ENCODE data around the gene TMEM250.

TMEM250 gene

DNA sequence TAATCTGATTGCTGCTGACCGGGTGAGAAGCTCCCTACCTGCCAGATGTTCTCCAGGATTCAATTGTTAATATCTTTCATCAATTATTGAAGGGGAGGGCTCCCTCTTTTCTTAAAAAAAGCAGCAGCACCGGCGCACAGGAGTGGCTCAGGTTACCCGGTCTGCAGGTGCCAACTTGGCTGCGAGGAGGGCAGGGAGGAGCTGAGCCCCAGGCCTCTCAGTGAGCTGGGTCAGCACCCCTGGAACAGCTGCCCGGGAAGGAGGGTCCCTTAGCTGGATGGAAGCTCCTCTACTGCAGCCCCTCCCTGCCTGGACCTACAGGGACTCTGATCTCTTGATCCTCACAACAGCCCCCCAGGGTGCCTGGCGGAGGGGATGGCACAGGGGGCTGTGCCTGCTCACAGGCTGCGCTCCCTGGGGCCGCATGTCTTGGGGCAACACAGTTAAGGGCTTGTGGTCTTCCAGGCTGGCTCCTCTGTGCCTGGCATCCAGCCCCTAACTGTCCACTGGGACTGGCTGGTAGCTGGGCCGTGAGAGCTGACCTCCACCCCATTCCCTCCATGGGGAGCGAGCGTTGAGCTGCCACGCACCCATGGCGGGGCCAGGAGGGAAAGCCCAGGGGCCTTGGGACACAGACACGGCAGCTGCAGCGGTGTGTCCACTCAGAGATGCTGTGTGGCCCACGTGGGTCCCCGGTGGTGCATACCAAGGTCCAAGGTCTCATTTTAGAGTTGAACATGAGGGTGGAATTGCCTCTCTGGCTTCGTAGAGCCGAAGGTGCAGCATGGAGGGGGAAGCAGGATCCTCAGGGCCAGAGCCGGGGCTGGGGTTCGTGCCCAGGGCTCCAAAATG lies 28.6 kb upstream of the TMEM250 start:
- DNase-seq, result no peak

- DNase-seq, result no peak
Measured at GRCh38 chr9:136146126-136147037, 27.7 kb upstream of the TMEM250 start.

DNA sequence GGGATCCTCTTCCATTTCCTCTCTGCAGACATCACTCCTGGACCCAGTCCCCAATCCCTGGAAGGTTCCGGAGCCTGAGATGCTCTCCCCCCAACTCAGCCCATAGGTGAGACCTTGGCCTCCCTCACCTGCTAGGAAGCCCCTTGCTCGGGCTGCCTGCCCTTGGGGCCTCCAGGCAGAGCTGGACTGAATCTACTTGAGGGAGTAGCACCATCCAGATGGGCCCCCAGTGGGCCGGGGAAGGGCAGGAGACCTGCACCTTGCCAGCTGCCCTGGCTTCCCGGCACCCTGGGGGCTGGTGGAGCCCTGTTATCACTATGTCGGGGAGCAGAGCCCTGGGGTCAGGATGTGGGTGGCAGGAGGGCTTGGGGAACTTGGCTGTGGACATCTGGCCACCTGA lies 26.9 kb upstream of the TMEM250 start:
- no peak for DNase-seq

- DNase-seq, result no peak
Measured at GRCh38 chr9:136144450-136144849, 25.8 kb upstream of the TMEM250 start.

DNA sequence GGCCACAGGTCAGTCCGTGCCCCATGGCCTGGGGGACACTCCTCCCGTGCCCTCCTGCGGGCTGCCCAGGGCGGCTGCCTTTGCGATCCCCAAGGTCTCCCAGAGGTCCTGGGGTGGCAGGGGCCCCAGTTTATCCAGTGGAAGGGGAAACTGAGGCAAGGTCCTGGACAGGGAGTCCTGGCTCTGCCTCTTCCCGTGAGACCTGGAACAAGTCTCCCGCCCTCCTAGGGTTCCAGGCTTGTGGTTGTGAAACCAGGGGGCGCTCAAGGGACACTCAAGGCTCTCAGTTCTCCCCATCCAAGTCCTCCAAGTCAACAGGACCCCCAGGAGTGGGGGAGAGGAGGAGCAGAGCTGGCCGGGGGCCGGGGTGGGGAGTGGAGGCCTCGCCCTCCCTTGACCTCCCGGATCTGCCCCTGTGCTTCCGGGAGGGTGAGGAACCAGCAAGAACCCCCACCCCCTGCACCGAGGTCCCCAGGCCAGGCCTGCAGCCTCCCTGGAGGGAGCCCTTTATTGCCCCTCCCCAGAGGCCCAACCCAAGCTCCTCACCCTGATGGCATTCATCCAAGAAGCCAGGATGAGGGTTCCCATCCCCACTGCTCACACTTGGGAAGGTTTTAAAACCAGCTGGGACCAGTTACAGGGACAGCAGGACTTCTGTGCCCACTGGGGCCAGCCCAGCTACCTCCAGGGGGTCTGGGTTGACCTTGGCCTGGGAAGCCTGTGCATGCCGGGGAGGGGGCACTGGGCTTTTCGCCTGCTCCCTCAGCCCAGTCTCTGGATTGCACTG lies 24.7 kb upstream of the TMEM250 start:
- no peak for DNase-seq

GRCh38 chr9:136142859-136143214 lies 24.2 kb upstream of the TMEM250 start:
- no peak for DNase-seq

DNA sequence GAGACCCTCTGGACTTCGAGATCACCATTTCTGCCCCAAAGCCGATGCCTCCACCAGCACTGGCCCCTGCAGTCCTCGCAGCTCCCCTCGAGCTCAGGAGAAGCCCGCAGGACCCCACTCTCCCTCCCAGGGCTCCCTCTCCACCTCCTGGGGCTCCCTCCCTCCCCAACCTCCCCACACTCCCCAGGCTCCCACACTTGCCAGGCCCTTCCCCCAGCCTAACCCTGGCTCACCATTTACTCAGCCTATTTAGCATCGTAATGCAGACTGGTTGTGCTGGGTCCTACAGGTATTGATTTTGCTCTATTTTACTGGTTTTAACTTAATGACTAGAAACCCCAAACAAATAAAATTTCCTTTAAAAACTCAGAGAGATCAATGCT lies 23.7 kb upstream of the TMEM250 start:
- DNase-seq, result no peak

DNA sequence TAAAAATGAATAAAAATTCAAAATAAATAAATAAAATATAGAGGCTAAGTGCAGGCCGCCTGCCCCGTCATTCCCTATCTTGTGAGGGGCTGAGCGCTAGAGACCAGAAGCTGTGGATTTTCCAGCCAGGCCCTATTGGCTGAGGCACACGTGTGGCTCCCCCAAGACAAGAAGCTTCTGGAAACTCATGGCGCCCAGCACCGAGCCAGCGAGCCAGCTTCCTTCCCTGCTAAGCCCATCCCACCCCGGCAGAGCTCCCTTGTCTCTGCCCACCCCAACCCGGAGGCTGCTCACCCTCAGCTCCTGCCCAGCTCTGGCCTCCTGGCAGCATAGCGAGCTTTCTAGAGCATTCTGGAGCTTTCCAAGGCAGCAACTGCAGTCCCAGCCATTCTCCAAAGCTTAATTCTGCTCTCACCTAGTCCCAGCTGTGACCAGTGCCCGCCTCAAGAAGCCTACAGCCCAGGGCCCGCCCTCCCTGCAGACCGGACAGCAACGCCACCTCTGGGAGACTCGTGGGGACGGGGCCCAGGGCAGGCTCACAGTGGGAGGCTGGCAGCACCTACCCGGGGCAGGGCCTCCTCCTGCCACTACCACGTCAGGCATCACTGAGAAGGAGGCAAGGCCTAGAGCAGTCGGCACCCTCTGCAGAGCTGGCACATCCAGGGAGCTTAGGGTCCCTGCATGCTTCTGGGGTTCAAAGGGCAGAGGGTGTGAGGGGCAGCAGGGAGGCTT lies 23.2 kb upstream of the TMEM250 start:
- DNase-seq, result no peak

- no peak for DNase-seq
Measured at GRCh38 chr9:136140966-136141365, 22.3 kb upstream of the TMEM250 start.

- no peak for DNase-seq
Measured at GRCh38 chr9:136140046-136140445, 21.4 kb upstream of the TMEM250 start.

GRCh38 chr9:136138566-136138965 lies 19.9 kb upstream of the TMEM250 start:
- no peak for DNase-seq

- DNase-seq, result no peak
Measured at GRCh38 chr9:136137321-136138265, 18.9 kb upstream of the TMEM250 start.

DNA sequence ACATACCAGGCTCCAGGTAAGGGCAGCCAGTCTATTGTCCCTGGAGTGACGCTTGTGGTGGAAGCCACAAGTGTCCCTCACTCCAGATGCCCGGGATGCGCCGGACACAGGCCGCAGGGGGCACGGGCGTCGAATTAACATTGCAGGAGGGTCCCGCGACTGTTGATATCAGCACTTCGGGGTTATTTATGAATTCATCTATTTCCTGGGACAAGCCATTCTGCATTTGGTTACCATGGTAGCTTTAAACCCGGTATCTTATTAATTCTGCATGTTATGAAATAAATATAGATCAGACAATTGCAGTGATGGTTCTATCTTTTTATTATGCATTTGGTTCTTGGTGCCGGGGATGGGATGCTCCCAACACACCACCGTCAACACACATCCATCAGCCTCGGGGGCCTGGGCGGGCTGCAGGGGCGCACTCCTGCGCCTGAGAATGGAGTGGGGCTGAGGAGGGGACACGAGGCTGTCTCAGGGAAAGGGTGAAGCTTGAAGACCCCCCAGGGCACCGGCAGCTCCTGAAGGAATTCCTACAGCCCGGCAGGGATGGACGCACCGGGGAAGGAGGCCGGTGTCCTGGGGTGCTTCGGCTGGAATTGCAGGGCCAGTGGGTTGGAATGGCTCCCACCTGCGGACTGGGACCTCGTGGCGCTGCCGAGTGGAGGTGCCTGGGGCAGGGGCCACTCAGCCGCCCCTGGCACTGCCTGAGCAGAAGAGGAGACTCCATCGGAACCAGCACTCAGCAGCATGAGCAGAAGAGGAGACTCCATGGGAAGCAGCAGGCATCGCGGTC lies 17.7 kb upstream of the TMEM250 start:
- no peak for DNase-seq

DNA sequence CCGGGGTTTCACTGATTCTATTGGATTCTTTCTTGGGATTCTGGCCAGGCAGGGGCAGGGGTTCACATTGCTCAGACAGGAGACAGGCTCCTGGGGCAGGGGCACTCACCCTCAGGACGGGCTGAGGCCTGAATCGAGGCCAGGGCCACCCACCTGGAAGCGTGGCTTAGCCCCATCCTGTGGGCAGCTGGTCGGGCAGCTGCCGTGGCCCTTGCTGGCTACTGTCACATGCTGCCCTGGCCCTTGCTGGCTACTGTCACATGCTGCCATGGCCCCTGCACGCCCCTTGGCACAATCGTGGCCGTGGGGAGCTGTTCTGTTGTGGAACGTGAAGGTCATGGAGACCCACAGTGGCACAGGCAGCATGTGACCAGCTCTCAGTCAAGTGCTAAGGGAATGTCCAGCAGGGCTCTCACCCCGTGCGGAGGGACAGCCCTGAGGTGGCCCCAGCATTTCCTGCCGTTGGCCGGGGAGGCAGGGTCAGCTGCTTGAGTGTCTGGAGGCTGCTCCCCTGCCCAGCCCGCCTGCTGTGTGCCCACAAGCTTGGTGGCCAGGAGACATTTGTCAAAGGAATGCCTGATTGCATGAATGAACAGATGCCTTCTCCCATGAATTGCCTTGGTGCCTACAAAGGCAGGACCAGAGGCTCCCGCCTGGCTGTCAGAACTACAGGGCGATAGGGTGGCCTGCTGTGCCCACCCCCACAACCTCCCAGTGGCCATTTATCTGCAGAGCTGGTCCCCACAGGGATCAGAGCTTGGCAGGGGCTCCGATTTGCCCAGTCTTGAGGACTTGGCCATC lies 16.9 kb upstream of the TMEM250 start:
- DNase-seq, result no peak

DNA sequence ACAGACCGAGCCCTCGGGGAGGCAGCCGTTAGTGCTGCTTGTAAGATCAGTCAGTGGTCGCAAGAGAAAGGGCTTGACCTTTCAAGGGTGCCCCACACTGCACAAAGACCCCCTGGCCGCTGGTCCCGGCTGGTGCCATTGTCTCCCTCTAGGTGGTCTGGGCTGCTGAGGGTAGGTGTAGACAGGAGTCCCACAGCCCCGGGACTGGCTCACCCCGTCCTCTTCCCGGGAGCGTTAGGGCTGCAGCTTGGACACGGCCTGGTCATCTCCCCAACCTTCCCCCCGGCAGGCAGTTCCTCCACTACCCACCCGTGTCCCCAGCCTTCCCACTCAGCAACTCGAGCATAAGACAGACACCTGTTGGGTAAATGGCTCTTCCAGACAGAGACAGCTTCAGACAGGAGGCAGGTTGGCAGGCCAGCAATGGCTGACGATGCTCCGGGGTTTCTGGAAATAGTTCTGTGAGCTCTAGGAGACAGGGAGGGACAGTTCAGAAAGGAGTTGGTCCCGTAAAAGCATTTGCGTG lies 15.3 kb upstream of the TMEM250 start:
- no peak for DNase-seq

GRCh38 chr9:136133191-136133958 lies 14.7 kb upstream of the TMEM250 start:
- no peak for DNase-seq

GRCh38 chr9:136132512-136133050 lies 13.9 kb upstream of the TMEM250 start:
- no peak for DNase-seq

Measured in NCI-H2227 treated with DMSO at 0.1 percent for 48 hours (cell line).